ENCODE data around the gene NMD3. TPM values are rescaled to one million over a fixed set of nuclear protein-coding genes. Genes with fewer than 3 reads are reported as not detected.

The NMD3 gene
- total RNA-seq, 2 experiments from 2014 or later, result 89.3 to 97.7 TPM

DNA sequence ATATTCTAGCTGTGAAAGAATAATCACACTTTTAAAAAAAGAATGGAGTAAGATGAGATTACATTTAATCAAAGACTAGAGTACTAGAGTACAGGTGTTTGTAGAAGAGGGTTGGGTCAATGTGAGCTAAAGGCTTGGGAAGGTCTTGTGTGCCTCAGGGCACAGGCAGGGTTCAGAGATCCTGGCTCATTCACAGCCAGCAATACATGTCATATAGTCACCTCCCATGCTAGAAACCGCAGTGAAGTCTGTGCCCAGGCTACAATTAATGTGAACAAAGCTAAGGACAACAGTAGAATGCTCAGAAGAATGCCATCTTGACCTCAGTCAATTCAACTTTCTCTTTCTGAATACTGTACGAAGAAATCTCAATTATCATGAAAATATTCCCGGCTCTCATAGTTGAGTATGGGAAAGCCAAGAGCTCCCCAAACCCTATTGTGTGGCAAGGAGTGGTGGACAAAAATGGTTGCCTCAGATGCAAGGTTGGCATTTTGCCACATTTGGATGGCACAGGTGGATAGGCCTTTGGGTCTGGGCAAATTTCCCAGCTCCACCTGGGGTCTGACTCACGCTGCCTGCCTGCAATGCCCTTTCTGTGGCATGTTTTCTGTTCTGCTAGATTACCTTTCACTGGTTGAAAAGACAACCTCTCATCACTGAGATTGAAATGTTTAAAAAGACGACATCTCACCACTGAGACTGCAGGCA, 70.2 kb downstream of the NMD3 start:
- Mint-ChIP-seq H3K27me3 (peaks cover 3% of the 10 kb centered on the region), H3K27ac (no peak overlapping the region), H3K4me1 (no peaks in the 10 kb centered on the region), H3K36me3 (peaks cover under 1% of the 10 kb centered on the region), H3K4me3 (no peak overlapping the region), H3K9me3 (peaks cover 1% of the 10 kb centered on the region)
- DNase-seq, result no peak

- H3K36me3 Mint-ChIP-seq, result peaks cover 17% of the 10 kb centered on the region
- no peak for DNase-seq
- no peak overlapping the region for H3K27ac Mint-ChIP-seq
- H3K9me3 Mint-ChIP-seq, result peaks cover 18% of the 10 kb centered on the region
- no peak overlapping the region for H3K4me3 Mint-ChIP-seq
- no peaks in the 10 kb centered on the region for H3K4me1 Mint-ChIP-seq
- H3K27me3 Mint-ChIP-seq, result peaks cover 3% of the 10 kb centered on the region
Observed at GRCh38 chr3:161293381-161293780, 72.3 kb downstream of the NMD3 start.

GRCh38 chr3:161295325-161295724, 74.2 kb downstream of the NMD3 start:
- Mint-ChIP-seq H3K9me3 (peaks cover 25% of the 10 kb centered on the region), H3K36me3 (peaks cover 23% of the 10 kb centered on the region), H3K4me1 (no peaks in the 10 kb centered on the region), H3K27me3 (peaks cover 3% of the 10 kb centered on the region), H3K4me3 (no peak overlapping the region), H3K27ac (no peak overlapping the region)
- no peak for DNase-seq

DNA sequence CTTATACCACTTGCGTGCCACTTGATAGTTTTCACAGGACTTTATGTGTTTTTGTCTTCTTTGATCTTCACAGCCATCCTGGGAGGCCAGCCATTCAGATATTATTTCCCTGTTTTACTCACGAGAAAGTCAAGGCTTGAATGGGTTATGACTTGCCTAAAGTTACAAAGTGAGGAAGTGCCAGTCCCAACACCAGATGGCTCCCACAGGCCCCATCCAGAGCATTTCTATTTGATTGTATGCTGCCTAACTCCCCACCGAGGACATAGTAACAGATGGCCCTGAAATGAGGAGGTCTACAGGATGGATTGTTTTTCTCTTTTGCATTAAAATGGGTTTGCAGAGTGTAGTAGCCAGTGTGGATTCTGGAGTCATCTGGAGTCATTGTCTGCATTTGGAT, 75.7 kb downstream of the NMD3 start:
- Mint-ChIP-seq H3K36me3 (peaks cover 25% of the 10 kb centered on the region), H3K4me1 (no peaks in the 10 kb centered on the region), H3K9me3 (peaks cover 25% of the 10 kb centered on the region), H3K27me3 (peaks cover 6% of the 10 kb centered on the region), H3K4me3 (no peak overlapping the region), H3K27ac (no peak overlapping the region)
- DNase-seq, result no peak

Other genes starting within 250 kb of the NMD3 start
- 10 to 100 TPM; 14.0 to 16.4 TPM for gene B3GALNT1, start 116.0 kb upstream of the NMD3 start, total RNA-seq
- not detected for gene SPTSSB, start 150.2 kb downstream of the NMD3 start, total RNA-seq

Measured in activated naive CD8-positive, alpha-beta T cell treated with anti-CD3 and anti-CD28 coated beads for 36 hours (primary cell).